A172 (cell line): ENCODE data around the gene FKBP1A. TPM values are rescaled to one million over a fixed set of nuclear protein-coding genes. Genes with fewer than 3 reads are reported as not detected.
"Not testable (repeated sequence)": the region's sequence is repeated elsewhere in the genome, so short reads cannot be mapped to it uniquely, and the experiment has no call there.

Source experiments
- DNase-seq: peaks from one replicate; pipeline ENCODE4 v3.0.0-alpha.2; 2015; ENCODE audit warnings: low spot score
- total RNA-seq: library from RNA; depleted of rRNA; stranded (reverse); fragments of >200 nt; shearing (Covaris generic); gene quantifications from 2 replicates; pipeline ENCODE4 v1.2.3, GENCODE V29; 2014

FKBP1A gene
- total RNA-seq, 1 experiment from 2014 or later, result 200 TPM

DNA sequence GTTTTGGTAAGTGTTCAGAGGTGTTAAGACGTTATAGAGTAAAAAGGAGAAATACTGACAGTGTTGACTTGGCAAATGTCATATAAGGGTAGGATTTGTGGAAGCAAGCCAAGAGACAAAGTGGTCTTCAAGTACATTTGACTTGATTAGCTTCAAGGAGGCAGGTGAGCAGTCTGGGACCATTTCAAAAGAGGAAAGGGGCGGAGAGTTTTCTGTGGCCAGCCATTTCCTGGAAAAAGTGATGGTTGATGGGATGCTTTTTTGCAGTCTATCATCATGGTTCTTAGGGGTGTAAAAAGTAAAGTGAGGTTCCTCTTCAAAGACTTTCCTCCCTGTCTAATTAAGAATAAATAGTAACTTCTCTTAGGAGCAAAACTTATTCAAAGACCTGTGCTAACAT lies 28.7 kb downstream of the FKBP1A start:
- DNase-seq, result no peak

DNA sequence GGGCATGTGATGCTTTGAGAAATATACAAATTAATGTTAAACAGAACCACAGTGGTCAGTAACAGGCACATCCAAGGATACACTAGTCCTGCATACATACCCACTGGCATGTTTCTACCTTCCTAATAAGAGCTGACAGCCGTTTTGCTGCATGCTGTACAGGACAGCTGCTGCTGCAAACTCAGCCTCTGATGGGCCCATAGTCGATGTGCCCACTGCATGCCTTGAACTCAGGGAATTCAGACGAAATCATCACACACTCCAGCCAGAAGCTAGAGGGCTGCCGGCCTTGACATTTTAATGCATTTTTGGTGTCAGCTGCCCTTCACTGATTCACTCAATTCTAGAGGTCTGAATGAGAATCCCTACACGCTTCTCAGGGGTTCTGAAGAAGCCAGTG lies 29.3 kb downstream of the FKBP1A start:
- no peak for DNase-seq

DNA sequence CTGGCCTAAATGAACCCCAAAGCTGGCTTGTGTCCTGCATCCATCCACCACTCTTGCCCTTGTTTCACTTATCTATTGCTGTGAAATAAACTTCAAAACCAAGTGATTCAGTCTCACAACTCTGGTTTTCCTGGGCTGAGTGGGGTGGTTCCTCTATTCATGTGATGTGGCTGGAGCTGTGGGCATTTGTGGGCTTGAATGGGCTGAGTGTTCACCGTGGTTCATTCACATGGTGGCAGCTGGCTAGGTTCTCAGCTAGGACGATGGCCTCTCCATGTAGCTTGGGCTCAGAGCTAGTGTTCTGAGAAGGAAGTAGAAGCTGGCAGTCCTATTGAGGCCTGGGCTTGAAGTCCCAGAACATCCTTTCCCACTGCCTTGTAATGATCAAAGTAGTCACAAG lies 30.4 kb downstream of the FKBP1A start:
- no peak for DNase-seq

DNA sequence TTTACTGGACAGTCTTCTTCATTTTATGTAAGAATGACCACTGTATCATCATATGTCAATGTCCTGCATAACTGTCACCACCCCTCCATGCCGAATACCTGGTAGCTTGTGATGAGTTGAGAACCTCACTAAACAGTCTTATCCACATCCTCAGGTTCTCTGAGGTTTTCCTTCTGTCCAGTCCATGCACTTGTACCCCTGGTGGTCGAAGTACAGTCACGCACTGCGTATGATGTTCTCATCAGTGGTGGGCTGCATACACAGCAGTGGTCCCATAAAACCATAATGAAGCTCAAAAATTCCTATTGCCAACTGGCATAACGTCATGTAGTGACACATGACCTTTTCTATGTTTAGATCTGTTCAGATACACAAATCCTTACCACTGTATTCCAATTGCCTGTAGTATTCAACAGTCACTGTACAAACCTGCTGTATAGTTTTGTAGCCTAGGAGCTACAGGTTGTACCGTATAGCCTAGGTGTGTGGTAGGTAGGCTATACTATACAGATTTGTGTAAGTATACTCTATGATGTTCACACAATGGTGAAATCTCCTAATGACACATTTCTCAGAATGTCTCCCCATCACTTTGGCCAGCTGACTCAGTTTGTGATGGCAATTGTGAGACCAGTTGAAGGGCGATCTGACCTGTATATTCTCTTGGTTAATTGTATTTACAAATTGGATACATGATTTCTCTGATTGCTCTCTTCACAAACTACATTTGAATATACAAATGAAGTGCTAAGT lies 32.6 kb downstream of the FKBP1A start:
- no peak for DNase-seq

DNA sequence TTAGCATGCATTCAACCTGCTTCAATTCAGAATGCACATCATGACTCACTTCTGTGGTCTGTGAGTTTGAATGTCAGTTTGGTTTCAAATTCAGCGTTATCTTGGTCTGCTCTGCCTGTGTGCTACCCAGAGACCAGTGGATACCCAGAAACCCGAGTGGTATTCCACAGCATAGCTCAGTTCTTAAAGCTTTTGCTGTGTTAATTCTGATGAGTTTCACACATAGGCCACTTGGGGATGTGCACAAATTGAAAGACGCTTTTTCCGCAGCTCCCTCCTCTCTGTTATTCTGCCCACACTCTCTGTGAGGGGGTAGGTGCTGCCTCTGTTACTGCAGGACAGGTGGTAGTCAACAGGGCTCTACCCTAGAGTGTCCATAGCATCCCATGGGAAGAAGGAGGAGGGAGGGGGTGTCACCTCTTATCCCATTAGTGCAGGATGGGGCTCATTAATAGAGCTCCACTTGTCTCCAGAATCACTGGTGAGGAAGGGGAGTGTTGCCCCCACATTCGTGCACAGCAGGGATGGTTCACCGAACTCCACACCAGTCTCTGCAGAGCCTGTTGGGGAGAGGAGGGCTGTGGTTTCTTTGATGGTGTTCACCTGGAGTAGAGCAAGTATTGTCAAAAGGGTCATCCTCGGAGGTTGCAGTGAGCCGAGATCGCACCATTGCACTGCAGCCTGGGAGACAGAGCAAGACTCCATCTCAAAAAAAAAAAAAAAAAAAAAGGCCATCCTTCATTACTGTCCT lies 34.8 kb downstream of the FKBP1A start:
- DNase-seq, result peak; percentile 69

DNA sequence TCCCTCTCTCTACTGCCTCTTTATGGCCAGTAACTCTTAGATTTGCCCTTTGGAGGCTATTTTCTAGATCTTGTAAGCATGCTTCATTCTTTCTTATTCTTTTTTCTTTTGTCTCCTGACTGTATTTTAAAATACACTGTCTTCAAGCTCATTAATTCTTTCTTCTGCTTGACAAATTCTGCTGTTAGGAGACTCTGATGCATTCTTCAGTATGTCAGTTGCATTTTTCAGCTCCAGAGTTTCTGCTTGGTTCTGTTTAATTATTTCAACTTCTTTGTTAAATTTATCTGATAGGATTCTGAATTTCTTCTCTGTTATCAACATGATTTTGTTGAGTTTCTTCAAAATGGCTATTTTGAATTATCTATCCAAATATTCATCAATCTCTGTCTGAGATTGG lies 38.9 kb downstream of the FKBP1A start:
- no peak for DNase-seq

DNA sequence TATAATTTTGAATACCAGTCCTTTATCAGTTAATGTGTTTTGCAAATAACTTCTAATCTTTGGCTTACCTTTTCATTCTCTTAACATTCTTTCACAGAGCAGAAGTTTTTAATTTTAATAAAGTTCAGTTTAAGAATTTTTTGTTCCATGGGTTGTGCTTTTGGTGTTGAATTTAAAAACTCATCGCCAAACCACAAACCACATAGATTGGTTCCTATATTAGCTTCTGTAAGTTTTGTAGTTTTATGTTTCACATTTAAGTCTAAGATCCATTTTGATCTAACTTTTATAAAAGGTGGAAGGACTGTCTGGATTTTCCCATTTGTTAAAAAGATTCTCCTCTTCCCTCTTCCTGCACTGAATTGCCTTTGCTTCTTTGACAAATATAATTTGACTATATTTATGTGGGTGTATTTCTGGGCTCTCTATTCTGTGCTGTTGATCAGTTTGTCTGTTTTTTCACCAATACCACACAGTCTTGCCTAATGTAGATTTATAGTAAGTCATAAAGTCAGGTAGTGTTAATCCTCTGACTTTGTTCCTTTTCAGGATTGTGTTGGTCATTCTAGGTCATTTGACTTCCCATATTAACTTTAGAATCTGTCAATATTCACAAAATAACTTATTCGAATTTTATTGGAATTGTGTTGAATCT lies 46.4 kb downstream of the FKBP1A start:
- no peak for DNase-seq

DNA sequence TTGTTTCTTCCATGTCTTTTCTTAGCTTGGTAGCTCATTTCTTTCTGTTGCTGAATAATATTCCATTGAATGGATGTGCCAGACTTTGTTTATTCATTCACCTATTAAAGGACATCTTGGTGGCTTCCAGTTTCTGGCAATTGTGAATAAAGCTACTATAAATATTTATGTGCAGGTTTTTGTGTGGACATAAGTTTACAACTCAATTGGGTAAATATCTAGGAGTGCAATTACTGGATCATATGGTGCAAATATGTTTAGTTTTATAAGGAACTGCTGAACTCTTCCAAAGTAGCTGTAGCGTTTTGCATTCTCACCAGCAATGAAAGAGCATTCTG lies 47.1 kb downstream of the FKBP1A start:
- DNase-seq, result no peak

DNA sequence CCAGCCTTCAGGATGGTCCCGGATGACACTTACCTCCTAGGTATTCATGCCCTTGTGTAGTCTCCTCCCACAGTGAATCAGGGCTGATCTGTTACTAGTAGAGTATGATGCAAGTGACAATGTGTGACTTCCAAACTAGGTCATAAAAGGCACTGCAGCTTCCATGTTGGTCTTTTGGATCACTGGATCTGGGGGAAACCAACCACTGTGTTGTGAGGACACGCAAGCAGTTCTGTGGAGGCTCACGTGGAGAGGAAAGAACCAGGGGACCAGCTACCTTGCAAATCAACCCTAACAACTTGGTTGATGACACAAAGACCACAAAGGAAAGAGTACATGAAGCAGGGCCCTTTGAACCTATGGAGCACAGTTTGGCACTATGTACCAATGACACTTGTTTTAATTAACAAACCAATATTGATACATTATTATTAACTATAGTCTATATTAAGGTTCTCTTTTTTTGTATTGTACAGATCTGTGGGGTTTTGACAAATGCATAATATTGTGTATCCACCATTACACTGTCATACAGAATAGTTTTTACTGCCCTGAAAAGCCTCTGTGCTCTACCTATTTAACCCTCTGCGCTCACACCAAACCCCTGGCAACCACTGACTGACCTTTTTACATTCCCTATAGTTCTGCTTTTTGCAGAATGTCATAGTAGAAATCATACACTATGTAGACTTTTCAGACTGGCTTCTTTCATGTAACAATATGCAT lies 47.7 kb downstream of the FKBP1A start:
- no peak for DNase-seq

DNA sequence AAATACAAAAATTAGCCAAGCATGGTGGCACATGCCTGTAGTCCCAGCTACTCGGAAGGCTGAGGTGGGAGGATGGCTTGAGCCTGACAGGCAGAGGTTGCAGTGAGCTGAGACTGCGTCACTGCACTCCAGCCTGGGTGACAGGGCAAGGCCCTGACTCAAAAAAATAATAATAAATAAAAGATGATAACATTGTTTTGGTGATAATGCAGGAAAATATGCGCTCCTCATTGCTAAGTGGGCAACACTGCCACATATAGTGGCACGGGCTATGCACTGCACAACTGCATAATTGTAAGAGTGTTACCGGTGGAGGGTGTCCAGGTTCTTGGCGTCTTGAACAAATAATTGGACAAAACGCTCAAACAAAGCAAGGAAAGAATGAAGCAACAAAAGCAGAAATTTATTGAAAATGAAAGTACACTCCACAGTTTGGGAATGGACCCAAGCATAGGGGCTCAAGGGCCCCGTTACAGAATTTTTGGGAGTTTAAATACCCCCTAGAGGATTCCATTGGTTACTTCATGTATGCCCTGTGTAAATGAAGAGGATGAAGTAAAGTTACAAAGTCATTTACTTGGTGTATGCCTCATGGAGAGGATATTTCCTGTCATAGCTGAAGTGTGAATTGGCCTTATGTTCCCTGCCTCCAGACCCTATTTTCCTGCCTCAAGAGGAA lies 49.3 kb downstream of the FKBP1A start:
- not testable (repeated sequence) for DNase-seq

DNA sequence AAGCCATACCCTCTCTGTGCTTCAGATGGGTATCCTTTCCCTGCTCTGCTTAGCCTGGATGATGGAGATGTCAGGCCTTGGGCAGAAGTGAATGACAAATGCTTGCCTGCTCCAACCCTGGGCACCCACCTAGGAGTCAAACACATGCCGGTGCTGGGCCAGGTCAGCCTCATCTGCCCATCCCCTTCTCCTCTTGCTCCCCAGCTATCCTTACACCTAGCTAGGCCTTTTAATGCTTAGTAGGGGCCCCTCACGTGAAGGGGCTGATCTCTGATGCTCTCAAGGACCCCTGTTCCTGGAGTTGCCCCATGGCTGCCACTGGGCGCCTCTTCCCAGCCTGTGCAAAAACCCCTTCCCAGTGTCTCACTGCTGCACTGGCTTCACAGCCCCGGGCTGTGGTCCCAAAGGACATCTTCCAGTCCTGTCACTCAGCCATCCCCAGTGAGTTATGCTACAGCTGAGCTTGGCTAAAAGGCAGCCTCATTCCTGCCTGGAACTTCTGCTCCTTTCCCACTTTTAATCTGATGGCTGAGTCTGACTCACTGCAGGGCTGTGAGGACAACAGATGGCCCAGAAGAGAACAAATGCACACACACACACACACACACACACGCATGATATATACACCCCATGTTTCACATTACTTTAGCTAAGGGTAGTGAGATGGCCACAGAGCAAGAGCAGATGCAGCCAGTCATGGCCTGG lies 51.1 kb downstream of the FKBP1A start:
- DNase-seq, result no peak

DNA sequence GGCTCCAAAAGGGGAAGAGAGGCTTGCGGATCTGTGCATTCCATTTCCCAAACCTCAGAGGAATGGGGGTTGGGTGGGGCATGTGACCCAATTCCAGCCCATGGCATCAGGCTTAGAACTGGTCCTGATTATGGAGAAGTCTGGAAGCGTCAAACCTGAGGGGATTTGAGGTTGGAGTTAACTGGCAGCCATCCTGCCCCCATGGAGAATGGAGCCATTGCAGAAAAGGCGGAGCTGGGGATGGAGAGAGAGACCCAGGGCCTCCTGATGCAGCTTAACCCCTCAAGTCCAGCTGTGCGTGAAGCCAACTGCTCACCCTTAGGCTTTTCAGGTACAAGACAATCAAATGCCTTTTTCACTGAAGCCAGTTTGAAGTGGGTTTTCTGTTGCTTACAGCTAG lies 54.1 kb downstream of the FKBP1A start:
- DNase-seq, result no peak

DNA sequence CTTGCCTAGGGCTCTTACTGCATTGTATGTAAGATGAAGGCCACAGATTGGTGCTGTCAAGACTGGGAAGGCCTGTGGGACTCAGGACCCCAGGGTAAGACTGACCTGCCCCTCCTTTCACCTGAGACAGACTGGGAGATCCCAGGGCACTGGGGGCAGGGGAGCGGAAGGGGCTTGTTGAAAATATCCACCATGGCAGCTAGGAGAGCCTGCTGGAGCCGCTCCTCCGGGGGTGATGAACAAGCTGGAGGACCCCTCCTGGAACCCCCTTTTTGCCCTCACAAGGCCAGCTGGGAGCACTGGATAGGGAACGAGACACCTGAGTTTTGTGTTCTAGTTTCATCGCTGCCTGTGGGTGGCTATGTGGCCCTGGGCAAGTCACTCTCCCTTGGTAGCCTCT lies 54.8 kb downstream of the FKBP1A start:
- DNase-seq, result no peak

DNA sequence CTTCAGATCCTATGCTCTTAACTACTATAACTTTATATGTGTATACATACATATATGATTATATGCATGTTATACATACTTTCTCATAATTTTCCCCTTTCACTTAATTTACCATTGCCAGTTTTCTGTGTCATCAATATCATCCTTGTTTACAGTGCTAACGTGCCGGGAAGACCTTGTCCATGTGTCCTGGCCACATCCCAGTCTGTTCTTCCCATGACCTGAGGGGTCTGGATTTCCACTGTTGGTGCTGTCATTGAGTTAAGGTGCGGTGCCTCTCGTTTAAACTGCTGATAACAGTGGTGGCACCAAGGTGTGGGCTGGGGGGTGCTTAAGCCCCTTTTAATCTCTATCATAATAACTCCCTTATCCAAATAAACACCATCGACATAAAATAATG lies 55.4 kb downstream of the FKBP1A start:
- DNase-seq, result no peak

DNA sequence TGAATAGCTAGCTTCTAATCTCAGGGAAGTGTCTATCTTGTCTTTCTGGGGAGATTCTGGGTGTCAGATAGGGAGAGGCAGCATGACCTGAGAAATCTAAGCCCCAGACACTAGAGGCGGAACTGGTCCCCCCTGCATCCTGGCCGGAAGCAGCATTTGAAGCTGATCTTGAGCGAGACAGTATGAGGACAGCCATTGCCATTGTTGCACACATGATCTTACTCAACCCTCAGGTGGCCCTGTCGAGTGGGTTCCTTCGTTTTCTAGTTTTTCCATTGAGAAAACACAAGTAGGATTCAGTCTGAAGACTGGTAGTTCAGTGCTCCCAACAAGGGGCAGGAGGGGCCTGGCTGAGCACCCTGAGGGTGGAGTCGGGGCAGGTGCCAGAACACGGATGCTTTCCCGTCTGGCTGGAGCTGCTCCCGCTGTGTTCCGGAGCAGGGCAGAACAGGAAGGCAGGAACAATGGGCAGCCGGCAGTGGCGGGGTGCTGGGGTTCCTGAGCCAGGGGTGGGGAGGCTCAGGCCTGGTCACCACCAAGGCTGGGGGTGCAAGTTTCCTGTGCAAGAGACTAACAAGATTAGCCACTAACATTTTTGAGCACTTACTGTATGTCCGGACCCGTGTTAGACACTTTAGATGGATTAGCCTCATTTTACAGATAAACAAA lies 56.0 kb downstream of the FKBP1A start:
- no peak for DNase-seq

DNA sequence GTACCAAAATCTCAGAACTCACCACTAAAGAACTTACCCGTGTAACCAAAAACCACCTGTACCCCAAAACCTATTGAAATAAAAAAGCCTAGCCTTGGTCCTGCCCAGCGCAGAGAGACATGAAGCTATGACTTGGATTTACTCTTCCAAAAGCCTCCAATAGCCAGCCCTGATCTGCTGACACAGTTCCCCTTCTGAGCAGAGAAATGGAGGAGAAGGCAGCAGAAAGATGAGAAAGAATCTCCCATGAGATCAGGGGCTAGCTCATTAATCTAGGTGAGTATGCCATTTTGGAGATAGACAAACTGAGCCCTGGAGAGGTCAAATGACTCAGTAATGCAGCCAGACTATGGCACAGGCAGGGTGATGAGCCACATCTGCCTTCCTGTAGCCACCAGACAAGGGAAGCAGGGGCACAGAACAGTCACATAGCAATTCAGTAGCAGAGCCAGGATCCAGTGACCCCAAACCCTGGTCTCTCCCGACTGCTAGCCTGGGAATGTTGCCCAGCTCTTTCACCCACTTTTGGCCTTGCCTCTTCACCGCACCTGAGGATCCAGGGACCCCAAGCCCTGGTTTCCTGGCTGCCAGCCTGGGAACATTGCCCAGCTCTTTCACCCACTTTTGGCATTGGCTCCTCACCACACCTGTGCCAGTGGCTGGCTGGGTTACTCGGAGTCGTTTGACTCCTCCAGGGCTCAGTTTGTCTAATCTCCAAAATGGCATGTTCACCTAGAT lies 56.7 kb downstream of the FKBP1A start:
- DNase-seq, result no peak

DNA sequence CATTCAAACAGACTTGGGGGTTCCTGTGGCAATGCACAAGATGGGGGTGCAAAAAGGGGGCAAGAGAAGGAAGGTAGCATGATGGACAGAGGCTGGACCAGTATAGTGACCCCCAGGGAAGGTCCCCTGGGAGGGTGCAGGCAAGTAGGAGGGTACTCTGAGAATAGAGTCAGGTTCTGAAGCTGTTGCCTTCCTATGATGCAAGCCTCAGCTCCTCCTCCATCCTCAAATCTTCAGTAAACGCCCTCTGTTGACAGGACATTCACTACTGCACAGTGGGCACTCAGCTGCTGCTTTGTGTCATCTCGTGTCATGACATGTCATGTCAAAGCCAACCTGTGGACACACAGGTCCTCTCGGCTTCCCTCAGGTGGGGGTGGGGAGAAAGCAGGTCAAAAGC lies 58.1 kb downstream of the FKBP1A start:
- DNase-seq, result no peak

DNA sequence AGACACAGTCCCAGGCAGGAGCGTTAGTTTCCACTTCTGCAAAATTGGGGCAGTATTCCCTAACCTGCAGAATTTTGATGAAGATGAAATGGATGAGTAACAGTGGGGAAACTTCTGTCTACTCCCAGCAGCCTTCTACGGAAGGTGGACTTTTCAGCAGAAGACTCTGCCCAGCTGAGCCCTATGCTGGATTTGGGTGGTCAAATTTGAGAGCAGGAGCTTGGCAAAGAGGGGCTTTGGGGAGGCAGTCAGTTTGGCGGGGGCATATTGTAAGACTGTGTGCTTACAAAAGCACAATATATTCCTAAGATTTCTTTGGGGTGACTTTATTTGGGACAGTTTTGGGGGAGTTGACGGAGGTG lies 58.5 kb downstream of the FKBP1A start:
- no peak for DNase-seq

DNA sequence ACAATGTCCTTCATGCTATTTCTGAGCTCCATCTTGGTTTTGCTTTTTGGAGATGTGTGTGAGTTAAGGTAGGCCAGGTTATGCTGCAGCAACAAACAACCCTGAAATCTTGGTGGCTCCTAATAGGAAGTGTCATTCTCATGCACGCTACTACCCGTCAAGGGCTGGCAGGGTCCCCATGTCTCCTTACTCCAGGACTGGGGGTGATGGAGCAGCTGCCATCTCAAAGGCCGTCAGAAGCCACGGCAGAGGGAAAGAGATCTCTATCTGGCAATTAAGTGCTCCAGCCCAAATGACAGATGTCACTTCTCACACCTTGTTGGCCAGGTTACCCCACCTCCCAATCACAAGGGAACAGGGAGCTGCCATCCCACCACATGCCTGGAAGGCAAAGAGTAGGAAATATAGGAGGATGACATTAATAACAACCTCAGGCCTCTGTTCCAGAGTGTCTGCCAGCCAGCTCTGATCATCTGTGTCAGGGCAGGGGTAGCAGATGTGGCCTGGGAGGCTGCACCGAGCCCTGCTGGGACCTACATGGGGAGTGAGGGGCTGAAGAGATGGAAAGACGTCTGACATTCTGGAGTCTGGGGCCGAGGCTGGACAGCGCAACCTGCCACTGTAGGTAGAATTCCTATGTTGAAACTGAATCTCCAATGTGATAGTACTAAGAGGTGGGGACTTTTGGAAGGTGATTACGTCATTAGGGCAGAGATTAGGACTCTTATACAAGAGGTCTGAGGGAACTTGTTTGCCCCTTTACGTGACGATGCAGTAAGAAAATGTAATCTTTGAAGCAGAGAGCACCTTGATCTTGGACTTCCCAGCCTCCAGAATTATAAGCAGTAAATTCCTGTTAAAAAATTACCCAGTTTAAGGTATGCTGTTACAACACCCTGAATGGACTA lies 59.1 kb downstream of the FKBP1A start:
- DNase-seq, result no peak
